ENCODE results near the gene ACBD4. TPM values are rescaled to one million over a fixed set of nuclear protein-coding genes. Genes with fewer than 3 reads are reported as not detected.

ACBD4 gene
- total RNA-seq, 1 experiment from 2014 or later: 1.4 TPM

- Histone ChIP-seq H3K36me3 (ENCODE audit: insufficient read depth, low read length, poor library complexity, severe bottlenecking) (no peaks in the 10 kb centered on the region), H3K4me1 (ENCODE audit: insufficient read depth, low read length, poor library complexity, severe bottlenecking) (peaks cover 20% of the 10 kb centered on the region), H3K27ac (ENCODE audit: low read depth, low read length, poor library complexity, severe bottlenecking) (peak overlapping the region; percentile 61), H3K9me3 (ENCODE audit: low read depth, low read length, poor library complexity, severe bottlenecking) (no peaks in the 10 kb centered on the region), H3K27me3 (replicated peaks; ENCODE audit: insufficient read depth, low read depth, low read length, poor library complexity) (no peaks in the 10 kb centered on the region), H3K4me3 (ENCODE audit: low read depth, low read length, poor library complexity, severe bottlenecking) (peak overlapping the region; percentile 15)
- CTCF ChIA-PET: interaction anchor here (1.6 kb wide), 1 partner anchor 9 kb away, joined by 14 read pairs; the partner anchor contains the start of gene ACBD4
- POLR2A ChIA-PET (ENCODE audit: low non-redundant PET): interaction anchor here (0.6 kb wide), 1 partner anchor 1045 kb away, joined by 16 read pairs; no protein-coding TSS in a partner anchor
- intact Hi-C loops (cut with micrococcal nuclease; ENCODE audit: unreplicated experiment): no loop called here
- no peak for DNase-seq (ENCODE audit: low spot score)
- TF ChIP-seq CTCF (conservative IDR thresholded peaks at IDR 0.05; ENCODE audit: low read depth, low read length) (no peak), EZH2 (IDR thresholded peaks at IDR 0.05; ENCODE audit: borderline replicate concordance, low read depth, low read length, poor library complexity, severe bottlenecking) (no peak)
- no TSS peak for BruUV-seq (replicated peaks)
Observed at GRCh38 chr17:45144199-45145034, 8.9 kb downstream of the ACBD4 start.

DNA sequence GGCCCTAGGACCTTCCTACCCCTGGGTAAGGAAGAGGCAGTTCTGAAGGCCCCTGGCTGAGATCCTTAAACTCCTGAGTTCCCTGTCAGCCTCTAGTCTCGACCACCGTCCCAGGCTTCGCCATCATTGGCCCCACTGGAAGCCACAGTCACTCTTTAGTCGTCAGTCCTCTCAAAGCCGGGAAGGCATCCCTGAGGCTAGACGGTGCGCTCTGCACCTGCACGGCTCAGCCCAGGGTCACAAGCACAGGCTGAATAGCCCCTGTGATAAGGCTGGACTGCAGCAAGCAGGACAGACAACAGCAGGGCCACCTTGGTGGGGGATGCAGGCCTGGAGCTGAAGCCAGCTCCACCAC is 9.5 kb downstream of the ACBD4 start:
- H3K4me3 ChIP-seq (ENCODE audit: low read depth, low read length, poor library complexity, severe bottlenecking): no peak overlapping the region
- BruUV-seq (replicated peaks): no TSS peak
- TF ChIP-seq CTCF (conservative IDR thresholded peaks at IDR 0.05; ENCODE audit: low read depth, low read length): no peak
- TF ChIP-seq EZH2 (IDR thresholded peaks at IDR 0.05; ENCODE audit: borderline replicate concordance, low read depth, low read length, poor library complexity, severe bottlenecking): no peak
- H3K9me3 ChIP-seq (ENCODE audit: low read depth, low read length, poor library complexity, severe bottlenecking): no peaks in the 10 kb centered on the region
- intact Hi-C loops (cut with micrococcal nuclease; ENCODE audit: unreplicated experiment): no loop called here
- no peaks in the 10 kb centered on the region for H3K36me3 ChIP-seq (ENCODE audit: insufficient read depth, low read length, poor library complexity, severe bottlenecking)
- H3K27ac ChIP-seq (ENCODE audit: low read depth, low read length, poor library complexity, severe bottlenecking): peak overlapping the region; percentile 61
- ChIA-PET CTCF (interaction anchor here (1.6 kb wide), 1 partner anchor 10 kb away, joined by 14 read pairs; the partner anchor contains the start of gene ACBD4), POLR2A (ENCODE audit: low non-redundant PET) (no interaction called here)
- no peak for DNase-seq (ENCODE audit: low spot score)
- no peaks in the 10 kb centered on the region for H3K27me3 ChIP-seq (replicated peaks; ENCODE audit: insufficient read depth, low read depth, low read length, poor library complexity)
- H3K4me1 ChIP-seq (ENCODE audit: insufficient read depth, low read length, poor library complexity, severe bottlenecking): peaks cover 20% of the 10 kb centered on the region

DNA sequence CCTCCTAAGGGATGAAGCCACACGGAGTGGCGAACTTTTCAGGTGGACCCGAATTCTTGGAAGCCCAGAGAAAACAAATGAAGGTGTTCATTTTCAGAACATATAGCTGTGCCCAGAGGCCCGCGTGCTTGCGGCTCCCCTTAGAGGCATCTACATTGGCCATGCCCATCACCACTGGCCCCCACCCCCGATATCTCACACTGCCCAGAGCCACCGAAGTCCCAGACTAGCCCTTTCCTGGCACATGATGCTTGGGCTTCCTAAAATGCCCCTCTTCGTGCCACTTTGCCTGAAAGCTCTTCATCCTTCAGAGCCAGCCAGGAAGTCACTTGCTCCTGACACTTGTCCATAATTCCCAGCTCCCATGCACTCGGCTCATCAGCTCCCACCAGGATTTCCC is 10.7 kb downstream of the ACBD4 start:
- H3K4me3 ChIP-seq (ENCODE audit: low read depth, low read length, poor library complexity, severe bottlenecking): no peak overlapping the region
- no peaks in the 10 kb centered on the region for H3K9me3 ChIP-seq (ENCODE audit: low read depth, low read length, poor library complexity, severe bottlenecking)
- H3K27me3 ChIP-seq (replicated peaks; ENCODE audit: insufficient read depth, low read depth, low read length, poor library complexity): no peaks in the 10 kb centered on the region
- no TSS peak for BruUV-seq (replicated peaks)
- TF ChIP-seq CTCF (conservative IDR thresholded peaks at IDR 0.05; ENCODE audit: low read depth, low read length) (no peak), EZH2 (IDR thresholded peaks at IDR 0.05; ENCODE audit: borderline replicate concordance, low read depth, low read length, poor library complexity, severe bottlenecking) (no peak)
- CTCF ChIA-PET: no interaction called here
- H3K27ac ChIP-seq (ENCODE audit: low read depth, low read length, poor library complexity, severe bottlenecking): no peak overlapping the region
- intact Hi-C loops (cut with micrococcal nuclease; ENCODE audit: unreplicated experiment): no loop called here
- POLR2A ChIA-PET (ENCODE audit: low non-redundant PET): no interaction called here
- peaks cover 20% of the 10 kb centered on the region for H3K4me1 ChIP-seq (ENCODE audit: insufficient read depth, low read length, poor library complexity, severe bottlenecking)
- no peaks in the 10 kb centered on the region for H3K36me3 ChIP-seq (ENCODE audit: insufficient read depth, low read length, poor library complexity, severe bottlenecking)
- no peak for DNase-seq (ENCODE audit: low spot score)
